RWPE2 (cell line): ENCODE data around the gene DLL1.

Source experiments
- ATAC-seq: fragments of 200-7000 bp; cut with Tn5 transposase; 3 replicates; pipeline ENCODE4 v1.9.1; 2021; ENCODE audit warnings: low read depth
- DNase-seq: peaks from one replicate; pipeline ENCODE4 v3.0.0-alpha.2; 2020; ENCODE audit warnings: low spot score
- H3K27ac ChIP-seq: fragments of 450-650 bp; 2 replicates; pipeline ENCODE4 v1.5.1; 2017; ENCODE audit warnings: mild to moderate bottlenecking; ENCODE audit not compliant: poor library complexity, severe bottlenecking
- H3K27me3 ChIP-seq: fragments of 250-450 bp; sonication (Bioruptor Pico); 2 replicates; pipeline ENCODE4 v1.5.1; 2021; ENCODE audit warnings: mild to moderate bottlenecking, moderate library complexity; ENCODE audit not compliant: insufficient read depth, poor library complexity, severe bottlenecking
- H3K36me3 ChIP-seq: fragments of 250-450 bp; sonication (Bioruptor Pico); 2 replicates; pipeline ENCODE4 v1.5.1; 2020; ENCODE audit warnings: low read depth, mild to moderate bottlenecking, moderate library complexity
- H3K4me1 ChIP-seq: fragments of 250-450 bp; sonication (Bioruptor Pico); 2 replicates; pipeline ENCODE4 v1.5.1; 2021; ENCODE audit warnings: mild to moderate bottlenecking, moderate library complexity; ENCODE audit not compliant: insufficient read depth, poor library complexity, severe bottlenecking
- H3K4me3 ChIP-seq: fragments of 250-450 bp; sonication (Bioruptor Pico); 2 replicates; pipeline ENCODE4 v1.5.1; 2021; ENCODE audit warnings: mild to moderate bottlenecking, moderate library complexity; ENCODE audit not compliant: severe bottlenecking
- H3K9me3 ChIP-seq: fragments of 250-450 bp; sonication (Bioruptor Pico); 2 replicates; pipeline ENCODE4 v1.5.1; 2021; ENCODE audit warnings: mild to moderate bottlenecking, moderate library complexity; ENCODE audit not compliant: severe bottlenecking
- TF ChIP-seq, protein P1 (sequence below): fragments of 450-650 bp; IDR thresholded peaks from one replicate; pipeline ENCODE4 v1.5.1; 2017; ENCODE audit warnings: mild to moderate bottlenecking, moderate library complexity; ENCODE audit not compliant: poor library complexity, severe bottlenecking

The DLL1 gene

DNA sequence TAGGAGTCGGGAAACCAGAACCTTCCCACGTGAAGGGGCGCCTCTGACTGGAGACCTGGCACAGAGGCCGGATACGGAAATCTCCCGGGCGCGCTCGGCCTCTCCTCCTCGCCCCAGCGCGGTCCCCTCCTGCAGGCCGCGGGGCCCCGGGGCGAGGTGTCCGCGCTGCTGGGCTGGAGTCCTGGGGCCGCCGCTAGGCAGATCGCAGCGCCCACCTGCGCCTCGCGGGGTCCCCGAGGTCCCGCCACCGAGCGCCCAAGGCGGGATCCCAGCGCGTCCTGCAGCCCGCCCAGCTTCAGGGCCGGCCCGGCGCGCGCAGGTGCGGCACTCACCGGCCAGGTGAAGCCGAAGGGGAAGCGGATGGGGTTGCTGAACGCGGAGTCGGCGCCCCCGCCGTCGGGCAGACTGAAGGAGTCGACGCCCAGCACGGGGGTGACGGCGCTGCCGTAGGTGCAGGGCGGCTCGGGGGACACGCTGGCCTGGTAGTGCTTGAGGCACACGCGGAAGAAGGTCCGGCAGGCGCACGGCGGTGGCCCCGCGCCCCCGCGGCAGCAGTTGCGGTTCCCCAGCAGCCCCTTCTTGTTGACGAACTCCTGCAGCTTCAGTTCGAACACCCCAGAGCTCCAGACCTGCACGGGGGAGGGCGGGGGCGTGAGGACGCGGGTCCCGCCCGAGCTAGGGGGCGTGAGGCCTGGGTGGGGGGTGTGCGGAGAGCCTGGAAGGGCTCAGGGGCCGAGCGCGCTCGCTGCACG, 1.5 kb downstream of the DLL1 start:
- Histone ChIP-seq H3K9me3 (no peaks in the 10 kb centered on the region), H3K36me3 (peaks cover 36% of the 10 kb centered on the region), H3K27ac (peak overlapping the region; percentile 25), H3K4me1 (peaks cover 4% of the 10 kb centered on the region), H3K27me3 (peaks cover under 1% of the 10 kb centered on the region), H3K4me3 (peak overlapping the region; percentile 45)
- DNase-seq (no peak), ATAC-seq (peak; percentile 21)
- TF ChIP-seq, protein P1, sequence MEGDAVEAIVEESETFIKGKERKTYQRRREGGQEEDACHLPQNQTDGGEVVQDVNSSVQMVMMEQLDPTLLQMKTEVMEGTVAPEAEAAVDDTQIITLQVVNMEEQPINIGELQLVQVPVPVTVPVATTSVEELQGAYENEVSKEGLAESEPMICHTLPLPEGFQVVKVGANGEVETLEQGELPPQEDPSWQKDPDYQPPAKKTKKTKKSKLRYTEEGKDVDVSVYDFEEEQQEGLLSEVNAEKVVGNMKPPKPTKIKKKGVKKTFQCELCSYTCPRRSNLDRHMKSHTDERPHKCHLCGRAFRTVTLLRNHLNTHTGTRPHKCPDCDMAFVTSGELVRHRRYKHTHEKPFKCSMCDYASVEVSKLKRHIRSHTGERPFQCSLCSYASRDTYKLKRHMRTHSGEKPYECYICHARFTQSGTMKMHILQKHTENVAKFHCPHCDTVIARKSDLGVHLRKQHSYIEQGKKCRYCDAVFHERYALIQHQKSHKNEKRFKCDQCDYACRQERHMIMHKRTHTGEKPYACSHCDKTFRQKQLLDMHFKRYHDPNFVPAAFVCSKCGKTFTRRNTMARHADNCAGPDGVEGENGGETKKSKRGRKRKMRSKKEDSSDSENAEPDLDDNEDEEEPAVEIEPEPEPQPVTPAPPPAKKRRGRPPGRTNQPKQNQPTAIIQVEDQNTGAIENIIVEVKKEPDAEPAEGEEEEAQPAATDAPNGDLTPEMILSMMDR, result peak; percentile 2

GRCh38 chr6:170288852-170289179, 2.1 kb downstream of the DLL1 start:
- TF ChIP-seq, protein P1, result no peak
- Histone ChIP-seq H3K27ac (peak overlapping the region; percentile 25), H3K9me3 (no peaks in the 10 kb centered on the region), H3K27me3 (no peaks in the 10 kb centered on the region), H3K4me1 (peaks cover 4% of the 10 kb centered on the region), H3K36me3 (peaks cover 39% of the 10 kb centered on the region), H3K4me3 (peak overlapping the region; percentile 45)
- ATAC-seq, result no peak
- DNase-seq, result no peak

GRCh38 chr6:170288091-170288631, 2.7 kb downstream of the DLL1 start:
- Histone ChIP-seq H3K9me3 (no peaks in the 10 kb centered on the region), H3K4me3 (no peak overlapping the region), H3K27me3 (no peaks in the 10 kb centered on the region), H3K27ac (no peak overlapping the region), H3K36me3 (peaks cover 46% of the 10 kb centered on the region), H3K4me1 (peaks cover 4% of the 10 kb centered on the region)
- TF ChIP-seq, protein P1, result no peak
- DNase-seq (no peak), ATAC-seq (no peak)

GRCh38 chr6:170287371-170287876, 3.5 kb downstream of the DLL1 start:
- Histone ChIP-seq H3K36me3 (peaks cover 53% of the 10 kb centered on the region), H3K4me1 (peaks cover 4% of the 10 kb centered on the region), H3K27me3 (no peaks in the 10 kb centered on the region), H3K9me3 (no peaks in the 10 kb centered on the region), H3K4me3 (no peak overlapping the region), H3K27ac (no peak overlapping the region)
- DNase-seq, result no peak
- TF ChIP-seq, protein P1, result no peak
- no peak for ATAC-seq

DNA sequence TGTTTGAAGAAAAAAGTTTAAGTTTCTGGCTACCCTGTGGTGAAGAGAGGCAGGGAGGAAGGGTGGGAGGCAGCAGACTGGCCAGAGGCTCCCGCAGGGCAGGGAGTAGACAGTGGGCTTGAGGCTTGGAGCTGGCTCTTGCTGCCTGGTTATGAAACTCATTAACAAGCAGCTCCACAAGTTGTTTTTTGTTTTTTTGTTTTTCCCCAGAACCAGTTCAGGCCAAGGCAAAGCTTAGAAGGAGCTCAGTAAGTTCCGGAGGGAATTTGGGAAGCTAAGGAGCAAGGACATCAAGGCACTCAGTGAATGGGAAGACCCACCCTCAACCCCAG, 4.0 kb downstream of the DLL1 start:
- no peak for ATAC-seq
- H3K27ac ChIP-seq, result no peak overlapping the region
- no peak for DNase-seq
- peaks cover 58% of the 10 kb centered on the region for H3K36me3 ChIP-seq
- peaks cover 4% of the 10 kb centered on the region for H3K4me1 ChIP-seq
- no peaks in the 10 kb centered on the region for H3K9me3 ChIP-seq
- TF ChIP-seq, protein P1, result no peak
- no peak overlapping the region for H3K4me3 ChIP-seq
- H3K27me3 ChIP-seq, result no peaks in the 10 kb centered on the region
